Stimulated activated CD4-positive, alpha-beta T cell treated with anti-CD3 and anti-CD28 coated beads, Interleukin-4, amount 100 ng/mL, for 48 hours (primary cell): ENCODE results near the gene TJP1.
"Not testable (repeated sequence)": the region's sequence is repeated elsewhere in the genome, so short reads cannot be mapped to it uniquely, and the experiment has no call there.

Experiments used
- DNase-seq, 2 donors: peaks; one replicate each; pipeline ENCODE4 v3.0.0-alpha.2; 2020; ENCODE audit warnings: low read depth in 2 of 2

The TJP1 gene

DNA sequence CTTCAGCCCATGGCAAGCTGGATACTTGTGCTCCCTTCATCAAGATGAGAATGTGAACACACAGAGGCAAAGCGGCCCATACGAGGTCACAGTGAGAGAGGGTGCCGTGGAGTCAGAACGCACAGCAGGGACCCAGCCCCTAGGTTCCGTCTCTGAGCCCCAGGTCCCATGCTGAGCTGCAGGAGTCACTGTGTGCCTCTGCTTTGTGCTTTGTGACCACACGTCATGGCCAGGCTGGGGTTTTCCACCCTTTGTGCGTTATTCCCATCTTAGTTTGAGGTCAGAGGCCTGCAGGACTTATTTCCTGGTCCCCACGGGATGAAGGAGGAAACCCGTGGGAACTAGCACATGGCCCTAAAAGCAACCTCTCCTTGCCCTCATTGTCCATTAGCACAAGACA, 140.3 kb downstream of the TJP1 start:
- no peak for DNase-seq

DNA sequence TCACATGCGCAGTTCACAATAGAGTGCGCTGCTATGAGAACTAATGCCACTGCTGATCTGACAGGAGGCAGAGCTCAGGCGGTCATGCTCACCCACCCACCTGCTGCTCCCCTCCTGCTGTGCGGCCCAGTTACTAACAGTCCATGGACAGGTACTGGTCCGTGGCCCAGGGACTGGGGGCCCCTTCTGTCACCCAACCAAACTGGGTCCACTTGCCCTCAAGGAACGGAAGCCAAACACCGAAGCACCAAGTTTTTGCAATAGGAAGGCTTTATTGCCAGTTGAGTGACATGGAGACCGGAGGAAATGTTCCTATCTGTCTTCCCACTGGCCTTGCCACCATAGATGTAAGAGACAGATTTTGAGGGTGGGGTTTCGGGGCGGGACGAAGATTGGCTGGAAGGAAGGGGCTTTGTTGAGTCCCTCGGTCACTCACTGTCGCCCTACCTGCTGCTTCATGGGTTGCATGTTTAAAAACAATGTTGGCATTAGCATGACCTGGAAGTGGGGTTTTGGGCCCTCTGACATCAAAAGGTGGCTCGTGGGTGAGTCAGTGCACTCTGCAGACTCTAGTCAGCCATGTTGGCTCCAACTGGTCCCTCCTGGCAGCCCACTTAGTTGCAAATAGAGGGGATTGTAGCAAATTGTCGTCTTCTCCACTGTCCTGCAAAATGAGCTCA, 141.0 kb downstream of the TJP1 start:
- DNase-seq, result no peak

DNA sequence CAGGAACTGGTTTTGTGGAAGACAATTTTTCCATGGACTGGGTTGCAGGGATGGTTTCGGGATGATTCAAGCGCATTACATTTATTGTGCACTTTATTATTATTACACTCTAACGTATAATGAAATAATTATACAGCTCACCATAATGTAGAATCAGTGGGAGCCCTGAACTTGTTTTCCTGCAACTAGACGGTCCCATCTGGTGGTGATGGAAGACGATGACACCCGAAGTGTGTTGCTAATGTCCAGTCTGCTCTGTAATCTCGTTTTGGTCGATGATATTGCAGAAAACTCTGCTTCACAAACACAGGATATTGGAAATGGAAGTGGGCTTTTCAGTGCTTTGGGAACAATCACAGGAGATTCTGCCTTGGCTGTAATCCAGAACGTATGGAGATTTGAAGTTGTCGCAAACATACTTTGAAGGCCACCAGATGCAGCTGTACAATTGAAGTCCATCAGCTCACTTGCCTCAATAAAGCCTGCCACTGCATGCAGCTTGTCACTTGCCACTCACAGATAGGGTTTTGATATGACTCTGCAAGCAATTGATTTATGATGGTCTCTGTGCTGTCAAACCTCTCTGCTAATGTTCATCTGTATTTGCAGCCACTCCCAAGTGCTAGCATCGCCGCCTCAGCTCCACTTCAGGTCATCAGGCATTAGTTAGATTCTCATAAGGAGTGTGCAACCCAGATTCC, 141.7 kb downstream of the TJP1 start:
- DNase-seq, result no peak

DNA sequence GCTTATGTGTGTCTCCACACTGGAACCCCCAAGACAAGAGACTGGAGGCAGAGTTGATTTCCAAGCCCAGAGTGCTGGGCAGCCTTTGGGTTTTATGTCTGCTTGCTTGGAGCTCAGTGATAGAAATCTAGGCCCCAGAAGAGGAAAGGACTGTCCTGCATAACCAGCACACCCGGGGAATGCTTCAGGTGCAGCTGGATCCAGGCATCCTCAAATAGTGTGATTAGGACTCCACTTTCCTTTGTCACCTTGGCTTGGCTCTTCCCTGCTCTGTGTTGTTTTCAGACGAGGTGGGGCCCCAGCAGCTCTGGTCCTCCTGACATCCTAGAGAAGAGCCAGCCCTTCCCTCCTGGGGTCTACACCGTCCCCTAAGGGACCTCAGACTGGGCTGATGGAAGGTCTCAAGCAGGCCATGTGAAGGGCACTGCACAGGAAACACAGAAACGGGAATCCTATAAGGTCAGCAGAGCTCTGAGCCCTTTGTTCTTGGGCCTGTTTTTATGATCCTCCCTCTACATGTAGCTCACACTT, 143.7 kb downstream of the TJP1 start:
- DNase-seq, result no peak

- DNase-seq, result no peak
Observed at GRCh38 chr15:29677871-29678461, 144.3 kb downstream of the TJP1 start.

DNA sequence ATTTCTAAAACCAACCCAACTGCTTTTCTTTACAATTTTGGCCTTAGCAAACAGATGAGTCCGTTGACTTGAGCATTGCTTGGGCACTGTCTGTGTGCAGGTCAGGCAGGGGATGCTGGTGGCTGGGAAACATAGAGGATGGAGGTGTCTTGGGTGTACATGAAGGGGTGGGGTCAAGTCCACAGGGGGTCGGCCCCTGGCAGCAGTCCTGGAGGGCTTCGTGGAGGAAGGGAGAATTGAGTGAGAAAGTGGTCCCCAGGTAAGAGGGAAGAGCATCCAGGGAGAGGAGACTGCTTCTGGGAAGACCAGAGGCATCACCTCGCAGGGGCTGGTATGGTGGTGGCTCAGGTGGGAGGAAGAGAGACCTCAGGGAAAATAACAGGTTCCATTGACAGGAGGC, 144.8 kb downstream of the TJP1 start:
- no peak for DNase-seq

DNA sequence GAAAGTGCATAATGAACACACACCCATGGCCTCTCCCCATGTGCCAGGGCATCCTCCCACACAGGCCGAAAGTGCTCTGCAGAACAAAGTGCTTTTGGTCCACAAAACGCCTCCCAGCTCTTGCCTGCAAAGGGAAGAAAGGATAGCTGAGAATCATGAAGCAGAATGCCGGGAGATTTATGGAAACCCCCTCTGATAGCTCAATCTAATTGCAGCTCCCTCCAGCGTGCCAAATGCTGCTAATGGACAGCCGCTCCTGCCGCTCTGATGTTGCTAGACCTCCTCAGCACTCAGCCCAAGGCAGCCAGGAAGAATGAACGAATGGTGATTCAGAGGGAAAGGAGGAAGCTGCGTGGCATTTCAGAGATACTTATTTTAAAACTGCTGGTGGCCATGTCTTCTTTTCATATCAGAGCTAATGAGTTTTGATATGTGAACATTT, 145.3 kb downstream of the TJP1 start:
- DNase-seq, result no peak

DNA sequence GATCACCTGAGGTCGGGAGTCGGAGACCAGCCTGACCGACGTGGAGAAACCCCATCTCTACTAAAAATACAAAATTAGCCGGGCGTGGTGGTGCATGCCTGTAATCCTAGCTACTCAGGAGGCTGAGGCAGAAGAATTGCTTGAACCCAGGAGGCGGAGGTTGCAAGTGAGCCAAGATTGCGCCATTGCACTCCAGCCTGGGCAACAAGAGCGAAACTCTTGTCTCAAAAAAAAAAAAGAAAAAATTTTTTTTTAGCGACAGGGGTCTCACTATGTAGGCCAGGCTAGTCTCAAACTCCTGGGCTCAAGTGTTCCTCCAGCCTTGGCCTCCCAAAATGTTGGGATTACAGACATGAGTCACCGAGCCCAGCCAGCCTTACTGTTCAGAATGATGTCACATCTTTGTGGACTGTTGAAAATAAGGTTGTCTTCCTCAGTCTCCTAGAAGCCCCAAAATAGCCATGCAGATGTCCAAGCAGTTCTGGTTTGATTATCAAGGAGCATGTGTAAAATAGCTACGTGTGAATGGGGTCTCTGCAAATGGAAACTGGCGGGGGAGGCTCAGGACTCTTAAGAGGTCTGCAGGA, 145.8 kb downstream of the TJP1 start:
- DNase-seq, result not testable (repeated sequence)

DNA sequence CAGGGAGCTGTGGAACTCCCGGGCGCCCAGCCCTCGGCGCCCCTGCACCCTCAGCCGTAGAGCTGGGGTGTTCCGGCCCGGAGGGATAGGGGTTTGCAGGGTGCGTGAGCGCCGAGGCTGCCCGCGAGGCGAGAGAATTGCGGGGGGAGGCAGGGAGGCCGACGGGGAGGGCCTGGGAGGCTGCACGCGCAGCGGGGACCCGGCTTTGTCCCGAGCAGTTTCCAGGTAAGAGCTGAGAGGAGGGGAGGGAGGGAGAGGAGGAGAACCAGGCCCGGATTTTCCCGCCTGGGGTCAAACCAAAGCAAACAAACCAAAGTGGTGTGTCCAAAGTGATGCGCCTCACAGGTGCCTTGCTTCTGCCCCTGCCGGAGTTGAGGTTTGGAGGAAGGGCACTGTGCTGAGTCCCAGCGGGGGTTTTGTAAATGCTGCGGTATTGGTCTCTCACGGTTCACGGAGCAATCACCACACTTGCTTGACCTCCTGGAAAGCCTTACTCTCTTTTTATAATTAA, 146.4 kb downstream of the TJP1 start:
- DNase-seq, result no peak

DNA sequence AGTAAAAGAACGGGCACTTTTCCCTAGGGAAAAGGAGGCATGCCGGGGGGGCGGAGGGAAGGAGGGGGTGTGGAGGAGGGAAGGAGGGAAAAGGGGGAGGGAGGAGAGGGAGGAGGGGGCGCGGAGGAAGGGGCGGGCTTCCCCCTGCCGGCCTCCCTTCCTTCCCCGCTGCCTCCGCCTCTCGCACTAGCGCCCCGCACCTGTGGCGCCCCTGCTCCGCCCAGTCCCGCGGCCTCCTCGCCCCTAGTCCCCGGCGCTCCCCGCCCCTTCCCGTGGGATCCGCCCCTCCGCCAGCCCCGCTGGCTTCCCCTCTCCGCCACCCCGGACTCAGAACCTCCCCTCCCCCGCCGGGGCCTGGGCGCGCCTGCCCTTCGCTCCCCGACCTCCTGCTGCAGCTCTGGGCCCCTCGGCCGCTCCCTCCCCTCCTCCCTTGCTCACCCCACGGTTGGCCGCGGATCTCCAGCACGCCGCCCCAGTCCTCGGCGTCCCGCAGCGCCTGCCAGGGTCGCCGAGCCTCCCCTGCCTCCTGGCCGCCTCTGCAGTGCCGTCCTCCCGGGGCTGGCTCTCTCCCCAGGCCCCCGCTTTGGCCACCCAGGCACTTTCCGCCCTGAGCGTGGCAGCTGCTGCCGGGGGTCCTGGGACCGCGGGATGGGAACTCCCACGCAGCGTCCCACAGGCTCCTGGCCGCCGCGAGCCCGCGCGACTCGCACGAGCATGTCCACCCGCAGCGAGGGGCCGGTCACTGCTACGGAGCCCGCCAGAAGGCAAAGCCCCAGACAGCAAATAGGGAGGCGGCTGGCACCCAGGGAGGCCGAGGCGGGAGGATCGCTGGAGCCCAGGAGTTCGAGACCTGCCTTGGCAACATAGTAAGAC, 147.4 kb downstream of the TJP1 start:
- DNase-seq, result no peak

DNA sequence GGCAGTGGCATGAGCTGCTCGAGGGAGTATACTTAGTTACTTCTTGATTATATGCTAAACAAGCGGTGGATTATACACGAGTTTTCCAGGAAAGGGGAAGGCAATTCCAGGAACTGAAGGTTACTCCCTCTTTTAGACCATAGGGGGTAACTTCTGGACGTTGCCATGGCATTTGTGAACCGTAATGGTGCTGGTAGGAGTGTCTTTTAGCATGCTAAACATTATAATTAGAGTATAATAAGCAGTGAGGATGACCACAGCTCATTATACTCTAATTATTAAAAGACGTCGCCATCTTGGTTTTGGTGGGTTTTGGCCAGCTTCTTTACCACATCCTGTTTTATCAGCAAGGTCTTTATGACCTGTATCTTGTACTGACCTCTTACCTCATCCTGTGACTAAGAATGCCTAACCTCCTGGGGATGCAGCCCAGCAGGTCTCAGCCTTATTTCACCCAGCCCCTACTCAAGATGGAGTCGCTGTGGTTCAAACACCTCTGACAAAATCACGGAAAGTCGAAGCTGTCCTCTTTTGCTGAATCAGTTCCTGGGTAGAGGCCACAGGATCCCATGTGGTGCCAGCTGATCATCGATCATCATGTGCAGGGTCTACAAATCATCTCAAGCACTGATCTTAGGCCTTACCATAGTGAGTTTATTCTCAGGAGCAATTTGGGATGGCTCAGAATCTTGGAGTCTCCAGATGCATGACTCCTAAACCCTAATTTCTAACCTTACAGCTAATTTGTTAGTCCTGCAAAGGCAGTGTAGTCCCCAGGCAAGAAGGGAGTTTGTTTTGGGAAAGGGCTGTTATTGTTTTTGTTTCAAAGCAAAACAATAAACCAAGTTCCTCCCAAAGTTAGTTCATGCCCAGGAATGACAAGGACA, 149.1 kb downstream of the TJP1 start:
- no peak for DNase-seq

DNA sequence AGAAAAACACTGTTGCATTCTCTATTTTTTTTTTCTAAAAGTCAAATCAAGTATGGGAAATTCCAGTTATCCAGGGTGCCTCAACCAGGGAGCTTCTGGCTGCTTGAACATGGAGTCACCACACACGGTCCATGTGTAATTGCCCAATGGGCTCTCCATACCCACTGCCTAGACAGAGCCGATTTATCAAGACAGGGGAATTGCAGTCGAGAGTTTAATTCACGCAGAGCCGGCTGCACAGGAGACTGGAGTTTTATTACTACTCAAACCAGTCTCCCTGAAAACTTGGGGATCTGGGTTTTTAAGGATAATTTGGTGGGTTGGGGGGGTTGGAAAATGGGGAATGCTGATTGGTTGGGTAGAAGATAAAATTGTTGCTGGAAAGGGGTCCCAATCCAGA, 149.8 kb downstream of the TJP1 start:
- DNase-seq, result no peak

GRCh38 chr15:29672046-29672445, 150.2 kb downstream of the TJP1 start:
- DNase-seq, result not testable (repeated sequence)

DNA sequence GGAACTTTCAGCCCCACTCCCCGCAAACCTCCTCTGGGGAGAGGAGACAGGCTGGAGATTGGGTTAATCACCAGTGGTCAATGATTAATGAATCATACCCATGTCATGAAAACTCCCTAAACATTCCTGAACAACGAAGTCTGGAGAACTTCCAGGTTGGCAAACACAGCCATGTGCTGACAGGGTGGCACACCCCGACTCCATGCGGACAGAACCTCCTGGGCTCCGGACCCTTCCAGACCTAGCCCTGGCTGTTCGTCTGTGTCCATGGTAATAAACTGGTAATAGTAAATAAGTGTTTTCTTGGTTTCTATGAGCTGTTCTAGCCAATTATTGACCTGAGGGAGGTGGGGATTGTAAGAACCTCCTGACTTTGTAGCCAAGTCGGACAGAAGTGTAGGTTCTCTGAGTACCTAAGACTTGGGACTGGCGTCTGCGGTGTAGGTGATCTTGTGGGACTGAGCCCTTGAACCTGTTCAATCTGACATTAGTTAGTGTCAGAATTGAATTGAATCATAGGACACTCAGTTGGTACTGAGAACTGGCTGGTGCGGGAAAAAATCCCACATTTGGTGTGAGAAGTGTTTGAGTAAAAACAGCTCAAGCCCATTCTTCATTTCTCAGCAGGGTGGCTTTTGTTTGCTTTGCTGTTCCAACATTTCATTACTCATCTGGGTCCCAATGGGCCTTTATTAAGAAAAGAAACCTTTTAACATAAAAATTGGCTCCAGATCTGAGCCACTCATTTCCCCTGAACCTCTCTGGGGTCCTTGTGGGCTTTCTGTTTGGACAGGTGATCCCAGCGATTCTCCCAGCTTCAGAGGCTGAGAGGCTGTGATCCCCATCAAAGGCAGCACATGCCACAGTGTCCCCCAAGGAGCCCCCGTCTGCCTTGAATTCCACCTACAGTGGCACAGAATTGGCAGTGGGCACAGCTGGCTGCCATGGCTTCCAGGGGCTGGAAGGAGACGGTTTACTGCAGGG, 151.0 kb downstream of the TJP1 start:
- DNase-seq, result no peak

DNA sequence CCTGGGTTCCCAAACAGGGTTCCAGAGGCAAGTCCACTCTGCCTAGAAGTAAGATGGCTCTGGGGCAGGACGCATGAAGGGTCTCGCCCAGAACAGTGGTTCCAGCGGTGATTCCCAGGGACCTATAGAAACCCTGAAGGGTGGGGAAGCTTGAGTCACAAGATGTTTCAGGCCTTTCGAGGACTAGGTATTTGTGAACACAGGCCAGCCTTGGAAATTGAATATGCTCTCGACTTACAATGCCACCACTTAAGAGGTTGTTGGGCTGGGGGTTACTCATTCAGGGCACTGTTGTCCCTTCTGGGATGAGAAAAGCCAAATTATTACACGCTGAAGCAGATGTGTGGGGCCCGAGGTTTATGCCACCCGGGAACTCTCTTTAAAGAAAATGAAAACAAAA, 152.0 kb downstream of the TJP1 start:
- DNase-seq, result no peak

GRCh38 chr15:29669823-29670222, 152.4 kb downstream of the TJP1 start:
- DNase-seq, result no peak

DNA sequence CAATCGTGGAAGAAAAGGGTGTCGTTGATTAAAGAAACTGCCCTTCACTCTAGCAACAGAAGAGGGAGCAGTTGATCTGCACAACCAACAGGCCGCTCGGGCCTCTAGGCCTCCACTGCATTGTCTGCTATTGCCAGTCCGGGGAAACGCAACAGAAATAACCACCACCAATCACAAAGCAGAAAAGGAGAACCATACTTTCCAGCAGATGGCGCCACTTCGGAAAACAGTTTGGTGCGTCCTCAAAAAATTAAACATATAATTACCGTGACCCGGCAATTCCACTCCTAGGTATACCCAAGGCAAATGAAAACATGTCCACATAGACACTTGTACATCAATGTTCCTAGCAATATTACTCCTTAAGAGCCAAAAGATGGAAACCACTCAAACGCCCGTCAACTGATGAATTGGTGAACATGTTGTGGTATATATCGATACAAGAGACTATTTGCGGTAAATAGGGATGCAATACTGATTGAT, 154.1 kb downstream of the TJP1 start:
- peak in 1 of 2 donors; percentile 34 for DNase-seq

GRCh38 chr15:29666241-29666640, 156.0 kb downstream of the TJP1 start:
- DNase-seq, result no peak

DNA sequence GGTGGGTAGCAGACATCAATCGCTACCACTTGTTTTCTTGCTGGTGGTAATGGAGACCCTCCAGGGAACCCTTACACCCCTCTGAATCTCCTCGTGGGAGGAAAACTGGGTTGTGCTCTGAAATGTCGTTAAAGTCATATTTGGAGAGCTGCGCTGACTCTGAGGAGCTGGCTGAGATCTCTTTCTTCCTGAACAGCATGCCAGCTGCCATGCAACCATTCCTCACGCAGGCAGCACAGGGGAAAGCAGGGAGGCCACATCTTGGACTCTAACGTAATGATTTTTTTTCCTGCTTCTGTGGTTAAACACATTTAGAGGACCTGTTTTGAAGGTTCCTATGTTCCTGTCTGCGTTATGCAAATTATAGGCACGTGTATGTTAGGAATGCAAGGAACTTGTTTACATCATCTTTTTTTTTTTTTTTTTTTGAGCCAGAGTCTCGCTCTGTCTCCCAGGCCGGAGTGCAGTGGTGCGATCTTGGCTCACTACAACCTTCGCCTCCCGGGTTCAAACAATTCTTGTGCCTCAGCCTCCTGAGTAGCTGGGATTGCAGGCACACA, 156.7 kb downstream of the TJP1 start:
- no peak for DNase-seq
